Loucy (cell line): ENCODE data around the gene LHPP.

Experiments
- EZH2phosphoT487 ChIP-seq: fragments of 200-600 bp; IDR thresholded peaks from 2 replicates; pipeline ENCODE4 v1.6.1; 2018; ENCODE audit warnings: antibody characterized with exemption, mild to moderate bottlenecking, moderate library complexity, borderline replicate concordance
- TF ChIP-seq, protein P1 (sequence below): fragments of 200-600 bp; sonication (generic); conservative IDR thresholded peaks from 2 replicates; pipeline ENCODE4 v1.5.1; 2014; ENCODE audit warnings: mild to moderate bottlenecking, antibody characterized with exemption, low read length

DNA sequence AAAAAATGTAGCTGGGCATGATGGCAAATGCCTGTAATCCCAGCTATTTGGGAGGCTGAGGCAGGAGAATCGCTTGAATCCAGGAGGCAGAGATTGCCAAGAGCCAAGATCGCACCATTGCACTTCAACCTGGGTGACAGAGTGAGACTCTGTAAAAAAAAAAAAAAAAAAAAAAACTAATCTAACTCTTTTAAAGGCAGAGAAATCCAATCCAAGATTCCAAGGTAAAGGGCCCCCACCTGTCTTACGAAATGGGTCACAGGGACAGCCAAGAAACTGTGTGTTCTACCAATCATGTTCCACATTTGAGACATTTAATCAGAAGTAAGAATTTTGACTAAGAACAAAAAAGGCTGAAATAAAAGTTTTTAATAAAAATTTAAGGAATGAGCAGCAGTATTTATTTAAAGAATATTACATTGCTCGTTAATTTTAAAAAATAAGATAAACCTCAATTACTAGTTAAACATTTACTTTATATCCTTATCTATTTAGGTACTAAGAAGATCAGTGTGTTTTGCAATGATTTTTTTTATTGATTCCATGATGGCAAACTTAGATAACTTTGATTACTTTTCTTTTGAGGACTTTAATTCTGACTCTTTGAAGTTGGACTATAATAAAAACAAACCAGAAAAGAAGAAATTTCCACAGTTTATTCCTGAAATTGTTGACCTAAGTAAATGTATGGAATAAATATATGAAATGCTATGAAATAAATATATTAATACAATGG lies 36.2 kb upstream of the LHPP start:
- TF ChIP-seq, protein P1, sequence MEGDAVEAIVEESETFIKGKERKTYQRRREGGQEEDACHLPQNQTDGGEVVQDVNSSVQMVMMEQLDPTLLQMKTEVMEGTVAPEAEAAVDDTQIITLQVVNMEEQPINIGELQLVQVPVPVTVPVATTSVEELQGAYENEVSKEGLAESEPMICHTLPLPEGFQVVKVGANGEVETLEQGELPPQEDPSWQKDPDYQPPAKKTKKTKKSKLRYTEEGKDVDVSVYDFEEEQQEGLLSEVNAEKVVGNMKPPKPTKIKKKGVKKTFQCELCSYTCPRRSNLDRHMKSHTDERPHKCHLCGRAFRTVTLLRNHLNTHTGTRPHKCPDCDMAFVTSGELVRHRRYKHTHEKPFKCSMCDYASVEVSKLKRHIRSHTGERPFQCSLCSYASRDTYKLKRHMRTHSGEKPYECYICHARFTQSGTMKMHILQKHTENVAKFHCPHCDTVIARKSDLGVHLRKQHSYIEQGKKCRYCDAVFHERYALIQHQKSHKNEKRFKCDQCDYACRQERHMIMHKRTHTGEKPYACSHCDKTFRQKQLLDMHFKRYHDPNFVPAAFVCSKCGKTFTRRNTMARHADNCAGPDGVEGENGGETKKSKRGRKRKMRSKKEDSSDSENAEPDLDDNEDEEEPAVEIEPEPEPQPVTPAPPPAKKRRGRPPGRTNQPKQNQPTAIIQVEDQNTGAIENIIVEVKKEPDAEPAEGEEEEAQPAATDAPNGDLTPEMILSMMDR, result no peak
- no peak for TF ChIP-seq EZH2phosphoT487
